ENCODE data around the gene TTC31.

Gene TTC31

GRCh38 chr2:74511104-74511989 lies 28.5 kb downstream of the TTC31 start:
- peaks cover 7% of the 10 kb centered on the region for H3K79me2 ChIP-seq (ENCODE audit: low read length)
- H4K20me1 ChIP-seq (ENCODE audit: insufficient read depth, low read length): no peaks in the 10 kb centered on the region
- no peak overlapping the region for H2AFZ ChIP-seq (ENCODE audit: low read depth, low read length)
- H3K4me1 ChIP-seq (ENCODE audit: low read length): peaks cover 19% of the 10 kb centered on the region
- no peaks in the 10 kb centered on the region for H3K36me3 ChIP-seq (replicated peaks; ENCODE audit: low read depth, low read length)
- no peak overlapping the region for H3K27ac ChIP-seq (ENCODE audit: low read length)
- no peak overlapping the region for H3K4me2 ChIP-seq (ENCODE audit: low read length)
- H3K27me3 ChIP-seq (ENCODE audit: low read depth, low read length): no peaks in the 10 kb centered on the region
- H3K9me3 ChIP-seq (ENCODE audit: insufficient read depth, low read length): no peaks in the 10 kb centered on the region
- no peak for TF ChIP-seq EZH2phosphoT487 (IDR thresholded peaks at IDR 0.05; ENCODE audit: low read depth)
- TF ChIP-seq, protein P1, sequence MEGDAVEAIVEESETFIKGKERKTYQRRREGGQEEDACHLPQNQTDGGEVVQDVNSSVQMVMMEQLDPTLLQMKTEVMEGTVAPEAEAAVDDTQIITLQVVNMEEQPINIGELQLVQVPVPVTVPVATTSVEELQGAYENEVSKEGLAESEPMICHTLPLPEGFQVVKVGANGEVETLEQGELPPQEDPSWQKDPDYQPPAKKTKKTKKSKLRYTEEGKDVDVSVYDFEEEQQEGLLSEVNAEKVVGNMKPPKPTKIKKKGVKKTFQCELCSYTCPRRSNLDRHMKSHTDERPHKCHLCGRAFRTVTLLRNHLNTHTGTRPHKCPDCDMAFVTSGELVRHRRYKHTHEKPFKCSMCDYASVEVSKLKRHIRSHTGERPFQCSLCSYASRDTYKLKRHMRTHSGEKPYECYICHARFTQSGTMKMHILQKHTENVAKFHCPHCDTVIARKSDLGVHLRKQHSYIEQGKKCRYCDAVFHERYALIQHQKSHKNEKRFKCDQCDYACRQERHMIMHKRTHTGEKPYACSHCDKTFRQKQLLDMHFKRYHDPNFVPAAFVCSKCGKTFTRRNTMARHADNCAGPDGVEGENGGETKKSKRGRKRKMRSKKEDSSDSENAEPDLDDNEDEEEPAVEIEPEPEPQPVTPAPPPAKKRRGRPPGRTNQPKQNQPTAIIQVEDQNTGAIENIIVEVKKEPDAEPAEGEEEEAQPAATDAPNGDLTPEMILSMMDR (IDR thresholded peaks at IDR 0.05; ENCODE audit: low read depth, low read length): no peak
- no peak overlapping the region for H3K9ac ChIP-seq (ENCODE audit: low read length)
- H3K4me3 ChIP-seq (ENCODE audit: low read length): no peak overlapping the region

GRCh38 chr2:74512744-74513604 lies 30.1 kb downstream of the TTC31 start:
- H3K27me3 ChIP-seq (ENCODE audit: low read depth, low read length): no peaks in the 10 kb centered on the region
- H3K27ac ChIP-seq (ENCODE audit: low read length): no peak overlapping the region; the same call in 1 of the 2 replicates
- H3K9me3 ChIP-seq (ENCODE audit: insufficient read depth, low read length): no peaks in the 10 kb centered on the region
- peak overlapping the region; percentile 84 for H3K4me3 ChIP-seq (ENCODE audit: low read length)
- no peak overlapping the region for H2AFZ ChIP-seq (ENCODE audit: low read depth, low read length)
- H3K79me2 ChIP-seq (ENCODE audit: low read length): no peaks in the 10 kb centered on the region
- H4K20me1 ChIP-seq (ENCODE audit: insufficient read depth, low read length): no peaks in the 10 kb centered on the region
- H3K4me1 ChIP-seq (ENCODE audit: low read length): peaks cover 16% of the 10 kb centered on the region
- peak overlapping the region; percentile 81 for H3K4me2 ChIP-seq (ENCODE audit: low read length)
- H3K9ac ChIP-seq (ENCODE audit: low read length): peak overlapping the region; percentile 61
- TF ChIP-seq, protein P1 (IDR thresholded peaks at IDR 0.05; ENCODE audit: low read depth, low read length): no peak
- TF ChIP-seq EZH2phosphoT487 (IDR thresholded peaks at IDR 0.05; ENCODE audit: low read depth): no peak
- H3K36me3 ChIP-seq (replicated peaks; ENCODE audit: low read depth, low read length): no peaks in the 10 kb centered on the region

DNA sequence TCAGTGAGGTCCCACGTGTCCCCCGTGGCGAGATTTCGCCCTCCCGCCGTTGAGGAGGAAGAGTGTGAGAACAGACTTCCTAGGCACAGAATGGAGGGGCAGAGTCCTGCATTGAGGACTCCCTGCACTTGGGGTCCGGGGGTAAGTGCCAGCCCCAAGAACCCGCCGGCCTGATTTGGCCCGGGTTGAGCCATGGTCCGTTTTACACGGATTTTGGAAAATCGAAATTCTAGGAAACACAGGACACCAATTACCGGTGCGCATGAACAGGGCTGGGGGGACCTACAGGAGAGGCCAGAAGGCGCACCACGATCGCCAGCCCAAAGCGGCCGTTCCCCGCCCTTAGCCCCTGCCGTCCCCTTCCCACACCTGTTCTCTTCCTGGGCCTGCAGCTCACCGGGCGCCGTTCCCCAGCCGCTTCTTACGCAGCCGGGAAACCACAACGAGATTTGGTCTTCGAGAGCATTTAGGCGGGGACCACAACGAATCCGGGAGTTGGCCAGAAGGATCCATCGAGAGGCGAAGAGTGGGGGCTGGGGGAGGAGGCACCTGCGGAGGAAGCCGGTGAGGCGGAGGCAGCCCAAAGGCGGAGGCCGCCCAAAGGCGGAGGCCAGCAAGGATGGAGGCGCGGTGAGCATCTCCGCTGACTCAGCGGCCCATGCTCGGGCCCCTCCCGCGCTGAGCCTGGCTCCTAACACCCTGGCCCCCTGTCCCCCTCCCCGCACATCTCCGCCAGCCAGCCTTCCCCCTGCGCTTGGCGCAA lies 30.9 kb downstream of the TTC31 start:
- peak overlapping the region; percentile 14; the same call in 1 of the 2 replicates for H3K27ac ChIP-seq (ENCODE audit: low read length)
- TF ChIP-seq, protein P1 (IDR thresholded peaks at IDR 0.05; ENCODE audit: low read depth, low read length): no peak
- TF ChIP-seq EZH2phosphoT487 (IDR thresholded peaks at IDR 0.05; ENCODE audit: low read depth): no peak
- no peaks in the 10 kb centered on the region for H3K36me3 ChIP-seq (replicated peaks; ENCODE audit: low read depth, low read length)
- H4K20me1 ChIP-seq (ENCODE audit: insufficient read depth, low read length): no peaks in the 10 kb centered on the region
- H3K79me2 ChIP-seq (ENCODE audit: low read length): no peaks in the 10 kb centered on the region
- peaks cover 10% of the 10 kb centered on the region for H3K4me1 ChIP-seq (ENCODE audit: low read length)
- peak overlapping the region; percentile 84 for H3K4me3 ChIP-seq (ENCODE audit: low read length)
- no peaks in the 10 kb centered on the region for H3K27me3 ChIP-seq (ENCODE audit: low read depth, low read length)
- H2AFZ ChIP-seq (ENCODE audit: low read depth, low read length): peak overlapping the region; percentile 68; the same call in 1 of the 2 replicates
- no peaks in the 10 kb centered on the region for H3K9me3 ChIP-seq (ENCODE audit: insufficient read depth, low read length)
- peak overlapping the region; percentile 81 for H3K4me2 ChIP-seq (ENCODE audit: low read length)
- peak overlapping the region; percentile 61 for H3K9ac ChIP-seq (ENCODE audit: low read length)

Measured in OCI-LY3 (cell line).